Epidermal melanocyte (primary cell): ENCODE results near the gene DCST2.
A peak's percentile ranks its signal among the peaks of the same experiment; 100 is the strongest.

ENCODE experiments used
- DNase-seq: peaks from one replicate; pipeline ENCODE4 v3.0.0; 2011; ENCODE audit warnings: low spot score; ENCODE audit not compliant: insufficient read length

Gene DCST2

DNA sequence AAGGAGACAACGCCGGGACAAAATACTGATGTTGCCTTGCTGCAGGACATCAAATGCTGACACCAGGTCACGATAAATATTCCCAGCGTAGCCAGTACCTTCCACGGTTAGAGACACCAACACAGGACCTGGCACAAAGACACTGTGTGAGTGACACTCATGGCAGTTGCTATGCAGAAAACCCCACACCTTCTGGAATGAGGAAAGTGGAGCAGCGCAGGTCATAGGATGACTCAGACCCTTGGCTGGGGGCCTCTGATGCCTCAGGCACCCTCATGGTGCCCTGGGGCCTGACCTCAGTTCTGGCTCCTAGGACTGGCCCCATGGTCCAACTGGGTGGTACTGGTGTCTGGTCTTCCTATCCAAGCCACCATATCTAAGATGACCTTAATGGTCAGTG, 7.0 kb downstream of the DCST2 start:
- no peak for DNase-seq

- DNase-seq: no peak
Observed at GRCh38 chr1:155026154-155026553, 7.4 kb downstream of the DCST2 start.

DNA sequence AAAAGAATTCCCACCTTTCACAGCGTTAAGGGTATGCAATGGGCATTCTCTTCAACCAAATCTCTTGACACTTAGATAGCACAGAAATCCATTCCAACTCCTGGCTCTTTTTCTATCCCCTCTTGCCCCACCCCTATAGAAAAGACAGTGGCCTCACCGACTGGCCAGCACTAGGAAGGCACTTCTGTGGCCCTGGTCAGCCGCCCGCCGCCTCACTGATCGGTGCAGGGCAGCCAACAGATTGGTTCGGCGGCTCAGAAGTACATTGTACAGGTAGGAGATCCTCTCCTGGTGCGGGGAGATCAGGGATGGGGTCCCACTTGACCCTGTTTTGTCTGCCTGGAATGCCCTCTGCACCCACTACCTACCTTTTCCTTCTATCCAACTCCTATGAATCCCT, 9.3 kb downstream of the DCST2 start:
- no peak for DNase-seq

DNA sequence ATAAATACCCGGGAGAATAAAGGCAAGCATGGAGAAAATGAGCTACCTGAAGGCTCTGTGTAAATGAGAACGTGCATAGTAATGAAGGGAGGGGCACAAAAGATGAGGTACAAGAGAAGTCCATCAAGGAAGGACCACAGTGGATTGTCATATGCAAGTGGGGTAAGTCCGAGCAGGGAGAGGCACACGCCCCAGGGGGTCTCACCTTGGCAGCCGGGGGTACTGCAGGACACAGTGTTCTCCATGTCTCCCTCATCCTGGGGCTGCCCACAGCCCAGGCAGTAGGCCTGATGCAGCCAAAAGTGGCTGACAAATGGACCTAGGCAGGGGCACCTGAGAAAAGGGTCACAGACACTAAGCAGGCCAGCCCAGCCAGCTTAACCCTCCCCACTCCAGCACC, 10.0 kb downstream of the DCST2 start:
- no peak for DNase-seq

DNA sequence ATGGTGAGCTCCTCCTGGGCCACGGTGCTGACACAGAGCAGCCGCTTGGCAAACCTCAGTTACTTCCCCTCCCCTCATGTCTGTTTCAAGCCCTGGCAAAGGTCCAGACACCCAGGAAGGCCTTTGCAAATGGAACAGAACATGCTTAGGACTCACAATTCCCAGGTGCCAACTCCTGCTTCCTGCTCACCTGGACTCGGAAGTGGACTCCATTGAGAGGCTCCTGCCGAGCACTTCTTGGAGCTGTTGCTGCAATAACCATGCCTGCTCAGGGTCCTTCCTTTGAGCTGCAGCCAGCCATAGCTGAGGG, 10.7 kb downstream of the DCST2 start:
- DNase-seq: no peak

GRCh38 chr1:155022136-155022926, 11.2 kb downstream of the DCST2 start:
- no peak for DNase-seq

DNA sequence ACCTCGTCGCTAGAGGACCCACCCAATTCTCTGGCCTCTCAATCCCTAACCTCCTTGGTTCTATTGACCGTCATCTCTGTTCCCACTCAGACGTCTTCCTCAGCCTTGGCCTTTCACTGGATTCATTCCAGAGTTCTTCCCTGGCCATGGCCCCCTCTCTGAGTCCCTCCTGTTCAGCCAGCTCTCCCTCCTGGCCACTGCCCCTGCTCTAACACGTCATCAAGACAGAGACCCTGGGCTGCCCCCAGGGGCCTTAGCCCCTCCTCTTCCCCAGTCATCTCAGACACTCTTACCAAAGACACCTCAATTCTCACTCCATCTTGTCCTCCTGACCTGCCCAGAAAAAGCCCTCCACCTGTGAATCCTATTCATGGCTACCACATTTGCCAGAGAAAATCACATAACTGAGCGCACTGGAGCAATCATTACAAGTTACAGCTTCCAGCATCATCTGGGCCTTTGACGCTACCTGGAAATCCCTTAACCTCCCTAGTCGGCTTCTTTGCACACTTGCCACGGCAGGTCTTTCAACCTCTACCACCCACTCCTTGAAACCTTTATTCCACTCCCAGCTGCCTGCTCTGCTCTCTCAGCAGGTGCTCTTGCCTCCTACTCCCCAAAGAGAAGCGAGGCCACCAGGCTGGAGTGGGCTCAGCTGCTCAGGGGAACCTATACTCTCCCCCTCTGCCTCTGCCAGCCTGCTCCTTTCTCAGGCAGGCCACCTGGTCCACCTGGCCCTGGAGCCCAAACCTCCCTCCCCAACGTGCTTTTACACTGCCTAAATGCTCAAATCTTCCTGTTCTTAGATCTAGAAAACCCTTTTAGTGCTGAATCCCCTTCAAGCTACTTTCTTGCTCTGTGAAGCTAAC, 14.0 kb downstream of the DCST2 start:
- DNase-seq: no peak

DNA sequence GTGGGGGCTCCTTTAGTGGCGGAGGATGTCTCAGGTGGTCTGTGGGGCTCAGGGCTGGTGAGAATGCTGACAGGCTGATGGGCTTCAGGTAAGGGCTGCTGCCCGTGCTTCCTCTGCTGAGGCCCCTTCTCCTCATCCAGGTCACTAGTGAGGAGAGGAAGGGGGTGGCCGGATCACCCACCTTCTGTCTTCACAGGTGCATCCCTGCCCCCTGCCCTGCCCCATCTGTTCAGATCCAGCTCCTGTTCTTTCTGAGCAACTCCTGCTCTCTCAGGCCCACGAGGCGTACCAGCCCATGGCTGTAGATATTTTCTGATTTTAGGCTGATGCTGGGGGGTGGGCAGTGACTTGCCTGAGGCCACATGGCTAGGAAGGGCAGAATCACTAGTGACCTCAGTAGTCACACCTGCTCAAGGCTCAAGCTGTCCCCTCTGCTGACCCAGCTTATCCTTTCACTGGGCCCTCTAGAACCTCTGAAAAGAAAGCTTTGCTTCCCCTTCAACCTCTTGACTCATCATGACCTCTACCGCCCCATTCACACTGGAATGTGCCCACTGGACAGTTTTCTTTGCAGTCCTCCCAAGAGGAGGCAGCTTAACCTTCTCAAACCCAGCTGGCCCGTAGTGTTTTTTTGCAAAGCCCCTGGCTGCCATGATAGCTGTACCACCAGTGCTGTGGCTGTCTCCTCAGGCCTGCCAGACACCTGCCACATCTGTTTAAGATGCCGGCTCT, 14.8 kb downstream of the DCST2 start:
- no peak for DNase-seq

- no peak for DNase-seq
Observed at GRCh38 chr1:155017946-155018316, 15.7 kb downstream of the DCST2 start.

- DNase-seq: peak; percentile 77
Observed at GRCh38 chr1:155017041-155017945, 16.3 kb downstream of the DCST2 start.

DNA sequence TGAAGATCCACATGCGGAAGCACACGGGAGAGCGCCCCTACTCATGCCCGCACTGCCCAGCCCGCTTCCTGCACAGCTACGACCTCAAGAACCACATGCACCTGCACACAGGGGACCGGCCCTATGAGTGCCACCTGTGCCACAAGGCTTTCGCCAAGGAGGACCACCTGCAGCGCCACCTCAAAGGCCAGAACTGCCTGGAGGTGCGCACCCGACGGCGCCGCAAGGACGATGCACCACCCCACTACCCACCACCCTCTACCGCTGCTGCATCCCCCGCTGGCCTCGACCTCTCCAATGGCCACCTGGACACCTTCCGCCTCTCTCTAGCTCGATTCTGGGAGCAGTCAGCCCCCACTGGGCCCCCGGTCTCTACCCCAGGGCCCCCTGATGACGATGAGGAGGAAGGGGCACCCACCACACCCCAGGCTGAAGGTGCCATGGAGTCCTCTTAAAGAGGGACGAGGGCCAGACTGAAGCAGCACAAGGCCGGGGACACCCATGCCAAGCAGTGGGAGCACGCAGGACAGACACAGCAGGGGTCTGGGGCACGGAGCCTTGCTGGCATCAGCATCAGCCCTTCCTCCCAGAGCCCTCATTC, 17.2 kb downstream of the DCST2 start:
- DNase-seq: no peak

- DNase-seq: no peak
Observed at GRCh38 chr1:155015527-155016230, 17.9 kb downstream of the DCST2 start.

DNA sequence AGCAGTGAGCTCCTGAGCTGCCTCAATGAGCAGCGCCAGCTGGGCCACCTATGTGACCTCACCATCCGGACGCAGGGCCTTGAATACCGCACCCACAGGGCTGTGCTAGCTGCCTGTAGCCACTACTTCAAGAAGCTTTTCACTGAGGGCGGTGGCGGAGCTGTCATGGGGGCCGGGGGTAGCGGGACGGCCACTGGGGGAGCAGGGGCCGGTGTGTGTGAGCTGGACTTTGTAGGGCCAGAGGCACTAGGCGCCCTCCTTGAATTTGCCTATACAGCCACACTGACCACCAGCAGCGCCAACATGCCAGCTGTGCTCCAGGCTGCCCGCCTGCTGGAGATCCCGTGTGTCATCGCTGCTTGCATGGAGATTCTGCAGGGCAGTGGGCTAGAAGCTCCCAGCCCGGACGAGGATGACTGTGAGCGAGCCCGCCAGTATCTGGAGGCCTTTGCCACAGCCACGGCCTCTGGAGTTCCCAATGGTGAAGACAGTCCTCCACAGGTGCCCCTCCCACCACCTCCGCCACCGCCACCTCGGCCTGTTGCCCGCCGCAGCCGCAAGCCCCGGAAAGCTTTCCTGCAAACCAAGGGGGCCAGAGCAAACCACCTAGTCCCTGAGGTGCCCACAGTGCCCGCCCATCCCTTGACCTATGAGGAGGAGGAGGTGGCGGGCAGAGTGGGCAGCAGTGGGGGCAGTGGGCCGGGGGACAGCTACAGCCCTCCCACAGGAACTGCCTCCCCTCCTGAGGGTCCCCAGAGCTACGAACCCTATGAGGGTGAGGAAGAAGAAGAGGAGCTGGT, 18.7 kb downstream of the DCST2 start:
- DNase-seq: no peak

GRCh38 chr1:155013632-155014031, 19.9 kb downstream of the DCST2 start:
- no peak for DNase-seq

- no peak for DNase-seq
Observed at GRCh38 chr1:155012776-155013602, 20.6 kb downstream of the DCST2 start.

DNA sequence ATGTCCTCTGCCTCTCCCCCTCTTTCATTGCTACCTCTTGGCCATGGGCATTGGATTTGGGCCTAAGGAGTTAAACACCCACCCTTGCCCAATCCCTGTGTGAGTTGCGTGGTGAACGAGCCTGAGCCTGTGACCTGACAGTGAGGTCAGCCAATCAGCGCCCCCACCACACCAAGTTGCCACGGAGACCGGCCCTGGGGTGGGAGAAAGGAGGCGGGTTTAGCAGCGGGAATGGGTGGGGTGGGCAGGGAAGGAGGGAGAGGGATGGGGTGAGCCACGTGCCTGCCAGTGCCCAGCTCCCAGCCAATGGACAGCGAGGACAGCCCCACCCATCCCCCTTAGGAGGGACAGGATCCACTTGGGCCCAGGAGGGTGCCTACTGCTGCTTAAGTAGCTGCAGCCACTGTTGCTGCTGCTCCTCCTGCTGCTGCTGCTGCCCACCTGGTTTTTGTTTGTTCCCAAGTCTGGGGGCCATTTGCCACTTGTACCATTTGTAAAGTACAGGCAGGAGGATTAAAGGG, 21.5 kb downstream of the DCST2 start:
- peak; percentile 79 for DNase-seq

DNA sequence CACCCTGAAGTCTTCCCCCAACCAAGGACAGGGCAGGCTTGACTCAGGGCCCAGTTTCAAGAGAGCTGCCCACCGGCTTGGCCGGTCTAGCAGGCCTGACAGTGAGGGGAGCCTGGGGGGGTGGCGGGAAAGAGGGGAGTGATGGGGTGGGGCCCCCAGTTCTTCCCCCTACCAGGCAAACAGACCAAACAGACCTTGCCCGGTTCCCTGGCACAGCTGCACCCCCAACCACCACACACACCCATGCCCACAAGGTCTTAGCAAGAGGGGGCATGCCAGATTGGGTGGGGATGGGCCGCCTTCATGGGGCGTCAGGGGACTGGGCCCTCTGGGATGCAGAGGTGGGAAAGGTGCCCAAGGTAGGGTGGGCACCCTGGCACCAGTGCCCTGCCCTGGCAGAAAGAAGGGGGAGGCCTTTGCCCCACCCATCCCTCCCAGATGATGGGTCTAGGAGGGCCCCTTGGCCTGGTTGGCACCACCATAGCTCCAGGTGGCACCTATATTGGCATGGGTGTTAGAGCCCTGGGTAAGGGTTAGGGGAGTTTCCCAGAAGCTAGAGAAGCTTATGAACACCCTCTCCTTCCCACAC, 22.1 kb downstream of the DCST2 start:
- no peak for DNase-seq

GRCh38 chr1:155011004-155011416, 22.6 kb downstream of the DCST2 start:
- no peak for DNase-seq
